Measurements from ENCODE around the gene CTXND1.

CTXND1 gene

DNA sequence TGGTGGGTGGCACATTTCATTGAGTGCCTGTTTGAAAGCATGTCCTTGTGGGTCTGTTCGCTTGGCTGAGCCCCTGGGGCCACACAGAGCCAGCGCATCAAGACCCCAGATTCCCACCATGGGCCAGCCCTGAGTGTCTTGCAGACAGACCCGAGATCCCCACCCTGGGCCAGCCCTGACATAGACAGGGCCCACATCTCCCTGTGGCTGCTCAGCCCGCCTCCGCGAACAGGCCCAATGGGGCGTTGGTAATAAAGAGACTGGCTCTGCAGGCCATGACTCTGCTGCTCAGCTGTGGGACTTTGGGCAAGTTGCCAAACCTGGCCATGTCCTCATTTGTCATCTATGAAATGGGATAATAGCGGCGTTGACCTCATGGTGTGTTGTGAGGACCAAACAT lies 76.6 kb downstream of the CTXND1 start:
- H3K9me3 ChIP-seq (ENCODE audit: control insufficient read depth, insufficient read depth, low read length) = no peaks in the 10 kb centered on the region
- H3K36me3 ChIP-seq (ENCODE audit: insufficient read depth, low read length) = no peaks in the 10 kb centered on the region; the same call in none of the 2 replicates
- no peaks in the 10 kb centered on the region for H3K4me1 ChIP-seq (ENCODE audit: insufficient read depth, low read length)
- H3K9ac ChIP-seq (ENCODE audit: low read depth, low read length) = no peak overlapping the region

- H3K36me3 ChIP-seq (ENCODE audit: insufficient read depth, low read length) = no peaks in the 10 kb centered on the region; the same call in none of the 2 replicates
Observed at GRCh38 chr15:80174017-80174746, 77.8 kb downstream of the CTXND1 start.

GRCh38 chr15:80173022-80173759 lies 78.8 kb downstream of the CTXND1 start:
- Histone ChIP-seq H3K9me3 (ENCODE audit: control insufficient read depth, insufficient read depth, low read length) (no peaks in the 10 kb centered on the region), H3K4me1 (ENCODE audit: insufficient read depth, low read length) (no peaks in the 10 kb centered on the region)

More at GRCh38 chr15:80174017-80174746, 77.8 kb downstream of the CTXND1 start:
- Histone ChIP-seq H3K9ac (ENCODE audit: low read depth, low read length) (no peak overlapping the region), H3K4me1 (ENCODE audit: insufficient read depth, low read length) (no peaks in the 10 kb centered on the region), H3K9me3 (ENCODE audit: control insufficient read depth, insufficient read depth, low read length) (no peaks in the 10 kb centered on the region)

DNA sequence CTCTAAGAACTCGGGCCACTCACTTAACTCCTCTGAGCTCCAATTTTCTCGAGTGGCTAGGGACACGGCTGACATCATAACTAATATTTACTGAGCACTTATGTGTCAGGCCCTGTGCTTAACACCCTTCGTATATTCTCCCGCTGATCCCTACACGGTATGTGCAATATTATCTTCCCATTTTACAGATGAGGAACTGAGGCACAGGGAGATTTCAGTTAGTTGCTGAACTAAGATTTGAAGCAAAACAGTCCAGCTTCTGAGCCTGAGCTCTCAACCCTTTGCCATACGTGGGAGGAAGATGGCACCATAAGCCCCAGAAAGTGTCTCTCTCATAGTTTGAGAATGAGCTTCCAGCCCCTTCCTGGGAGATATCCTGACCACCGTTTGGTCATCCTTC lies 79.6 kb downstream of the CTXND1 start:
- no peak overlapping the region for H3K9ac ChIP-seq (ENCODE audit: low read depth, low read length)
- H3K9me3 ChIP-seq (ENCODE audit: control insufficient read depth, insufficient read depth, low read length) = no peaks in the 10 kb centered on the region
- H3K36me3 ChIP-seq (ENCODE audit: insufficient read depth, low read length) = no peaks in the 10 kb centered on the region; the same call in none of the 2 replicates
- no peaks in the 10 kb centered on the region for H3K4me1 ChIP-seq (ENCODE audit: insufficient read depth, low read length)

More at GRCh38 chr15:80173022-80173759, 78.8 kb downstream of the CTXND1 start:
- no peak overlapping the region for H3K9ac ChIP-seq (ENCODE audit: low read depth, low read length)
- H3K36me3 ChIP-seq (ENCODE audit: insufficient read depth, low read length) = no peaks in the 10 kb centered on the region; the same call in none of the 2 replicates

DNA sequence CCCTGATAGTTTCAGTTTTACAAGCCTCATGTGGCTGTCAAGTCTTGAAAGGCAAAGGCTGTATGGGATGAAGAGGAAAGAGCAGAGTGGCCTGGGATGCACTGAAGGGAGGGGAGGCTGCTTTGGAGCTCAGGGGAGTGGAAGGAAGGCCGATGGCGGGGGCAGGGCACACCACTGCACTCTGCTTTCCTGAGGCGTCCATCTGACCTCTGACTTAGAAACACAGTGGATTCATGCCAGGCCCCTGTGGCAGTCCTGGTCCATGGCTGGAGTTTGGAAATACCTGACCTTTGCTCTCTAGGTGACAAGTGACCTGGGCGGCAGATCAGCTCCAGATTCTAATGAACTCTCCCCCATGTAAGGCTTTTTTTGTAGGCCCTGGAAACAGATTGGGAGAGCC lies 80.2 kb downstream of the CTXND1 start:
- H3K4me1 ChIP-seq (ENCODE audit: insufficient read depth, low read length) = no peaks in the 10 kb centered on the region
- H3K36me3 ChIP-seq (ENCODE audit: insufficient read depth, low read length) = no peaks in the 10 kb centered on the region; the same call in 1 of the 2 replicates
- H3K9ac ChIP-seq (ENCODE audit: low read depth, low read length) = no peak overlapping the region
- no peaks in the 10 kb centered on the region for H3K9me3 ChIP-seq (ENCODE audit: control insufficient read depth, insufficient read depth, low read length)

DNA sequence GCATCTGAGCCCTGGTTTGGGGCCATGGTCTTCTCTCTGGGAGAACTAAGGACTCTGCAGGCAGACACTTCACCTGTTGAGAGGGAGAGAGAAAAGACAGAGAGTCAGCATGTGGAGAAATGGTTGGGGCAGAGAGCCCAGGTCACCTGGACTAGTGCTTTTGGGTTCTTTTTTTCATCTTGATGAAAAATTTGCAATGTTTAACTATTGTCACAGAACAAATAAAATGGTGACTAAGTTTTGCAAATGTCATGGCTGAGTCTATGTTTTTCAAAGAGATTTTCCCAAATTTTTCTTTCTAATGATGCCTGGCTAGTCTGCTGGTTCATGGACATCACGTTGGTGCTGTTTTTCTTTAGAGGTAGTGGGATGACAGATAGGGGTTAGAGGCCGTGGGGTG lies 81.4 kb downstream of the CTXND1 start:
- Histone ChIP-seq H3K36me3 (ENCODE audit: insufficient read depth, low read length) (no peaks in the 10 kb centered on the region), H3K9me3 (ENCODE audit: control insufficient read depth, insufficient read depth, low read length) (no peaks in the 10 kb centered on the region), H3K9ac (ENCODE audit: low read depth, low read length) (no peak overlapping the region), H3K4me1 (ENCODE audit: insufficient read depth, low read length) (no peaks in the 10 kb centered on the region)

DNA sequence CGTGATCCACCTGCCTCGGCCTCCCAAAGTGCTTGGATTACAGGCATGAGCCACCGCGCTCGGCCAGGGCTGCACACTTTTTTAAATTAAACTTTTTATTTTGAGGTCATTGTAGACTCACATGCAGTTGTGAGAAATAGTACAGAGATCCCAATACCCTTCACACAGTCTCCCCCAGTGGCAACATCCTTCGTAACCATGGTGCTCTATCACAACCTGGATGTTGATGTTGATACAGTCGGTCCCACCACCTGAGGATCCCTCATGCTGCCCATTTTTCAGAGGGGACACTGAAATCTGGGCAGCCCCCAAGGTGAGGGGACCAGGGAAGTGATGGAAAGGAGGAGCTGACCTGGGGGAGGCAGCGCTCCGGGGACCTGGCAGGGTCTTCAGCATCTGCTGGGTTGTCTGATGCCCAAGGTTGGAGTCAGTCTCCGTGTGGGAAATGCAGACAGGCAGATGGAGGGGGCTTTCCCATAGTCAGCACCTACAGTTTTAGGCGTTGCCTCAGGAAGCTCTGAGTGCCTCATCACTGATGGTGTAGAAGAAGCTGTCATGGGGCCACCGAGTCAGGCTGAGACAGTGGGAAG lies 82.2 kb downstream of the CTXND1 start:
- no peaks in the 10 kb centered on the region for H3K4me1 ChIP-seq (ENCODE audit: insufficient read depth, low read length)
- H3K36me3 ChIP-seq (ENCODE audit: insufficient read depth, low read length) = no peaks in the 10 kb centered on the region
- no peak overlapping the region for H3K9ac ChIP-seq (ENCODE audit: low read depth, low read length)
- H3K9me3 ChIP-seq (ENCODE audit: control insufficient read depth, insufficient read depth, low read length) = no peaks in the 10 kb centered on the region

DNA sequence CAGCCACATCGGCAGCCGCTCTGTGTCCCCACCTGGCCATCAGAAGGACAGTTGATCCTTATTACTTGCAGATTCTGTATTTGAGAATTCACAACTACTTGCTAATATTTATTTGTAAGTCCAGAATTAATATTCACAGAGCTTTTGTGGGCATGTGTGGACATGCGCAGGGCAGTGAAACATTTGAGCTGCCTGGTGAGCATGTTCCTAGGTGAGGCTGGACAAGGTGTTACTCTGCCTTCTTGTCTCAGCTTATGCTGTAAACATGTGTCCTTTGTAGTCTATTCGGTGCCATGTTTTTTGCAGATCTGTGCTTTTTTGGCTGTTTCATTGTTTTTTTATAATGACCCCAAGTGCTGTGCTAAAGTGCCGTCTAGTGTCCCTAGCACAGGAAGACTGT lies 83.6 kb downstream of the CTXND1 start:
- Histone ChIP-seq H3K36me3 (ENCODE audit: insufficient read depth, low read length) (peaks cover 4% of the 10 kb centered on the region; the same call in 1 of the 2 replicates), H3K9me3 (ENCODE audit: control insufficient read depth, insufficient read depth, low read length) (no peaks in the 10 kb centered on the region), H3K9ac (ENCODE audit: low read depth, low read length) (no peak overlapping the region), H3K4me1 (ENCODE audit: insufficient read depth, low read length) (no peaks in the 10 kb centered on the region)

DNA sequence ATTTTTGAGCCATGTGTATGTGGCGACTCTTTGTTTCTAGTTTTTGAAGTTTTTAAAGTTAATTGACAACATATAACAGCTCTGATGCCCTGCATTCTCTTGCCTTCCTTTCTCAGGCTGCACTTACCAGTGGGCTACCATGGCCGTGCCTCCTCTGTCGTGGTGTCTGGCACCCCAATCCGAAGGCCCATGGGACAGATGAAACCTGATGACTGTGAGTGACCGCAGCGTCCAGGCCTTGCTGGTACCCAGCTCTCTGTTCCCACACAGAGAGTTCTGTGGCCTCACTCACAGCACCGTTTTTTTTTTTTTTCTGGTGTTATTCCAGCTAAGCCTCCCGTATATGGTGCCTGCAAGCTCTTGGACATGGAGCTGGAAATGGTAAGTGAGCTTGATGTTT lies 84.1 kb downstream of the CTXND1 start:
- H3K36me3 ChIP-seq (ENCODE audit: insufficient read depth, low read length) = peaks cover 4% of the 10 kb centered on the region; the same call in 1 of the 2 replicates
- H3K4me1 ChIP-seq (ENCODE audit: insufficient read depth, low read length) = no peaks in the 10 kb centered on the region
- H3K9ac ChIP-seq (ENCODE audit: low read depth, low read length) = no peak overlapping the region
- no peaks in the 10 kb centered on the region for H3K9me3 ChIP-seq (ENCODE audit: control insufficient read depth, insufficient read depth, low read length)

- Histone ChIP-seq H3K4me1 (ENCODE audit: insufficient read depth, low read length) (peaks cover 10% of the 10 kb centered on the region; the same call in 1 of the 2 replicates), H3K9ac (ENCODE audit: low read depth, low read length) (no peak overlapping the region), H3K36me3 (ENCODE audit: insufficient read depth, low read length) (peaks cover 4% of the 10 kb centered on the region; the same call in 1 of the 2 replicates), H3K9me3 (ENCODE audit: control insufficient read depth, insufficient read depth, low read length) (no peaks in the 10 kb centered on the region)
Observed at GRCh38 chr15:80163897-80164296, 88.1 kb downstream of the CTXND1 start.

DNA sequence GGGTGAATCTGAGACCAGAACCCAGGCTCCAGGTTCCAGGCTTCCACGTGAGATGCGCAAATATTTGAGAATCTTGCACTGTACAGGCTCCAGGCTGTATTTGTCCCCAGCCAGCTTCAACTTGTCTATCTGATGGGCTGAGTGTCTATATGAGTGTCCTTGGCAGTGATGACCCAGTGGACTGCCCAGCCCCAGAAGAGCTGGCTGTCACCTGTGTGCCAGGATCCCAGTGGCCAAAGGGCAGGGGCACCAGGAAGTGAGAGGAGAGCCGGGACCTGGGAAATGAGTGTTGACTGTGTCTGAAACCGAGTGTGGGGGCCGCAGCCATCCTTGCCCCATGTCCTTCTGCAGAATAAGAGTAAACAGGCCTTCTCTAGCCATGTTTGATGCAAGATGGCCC lies 88.8 kb downstream of the CTXND1 start:
- H3K9ac ChIP-seq (ENCODE audit: low read depth, low read length) = no peak overlapping the region
- H3K4me1 ChIP-seq (ENCODE audit: insufficient read depth, low read length) = peaks cover 10% of the 10 kb centered on the region; the same call in 1 of the 2 replicates
- no peaks in the 10 kb centered on the region for H3K9me3 ChIP-seq (ENCODE audit: control insufficient read depth, insufficient read depth, low read length)
- peaks cover 4% of the 10 kb centered on the region; the same call in 1 of the 2 replicates for H3K36me3 ChIP-seq (ENCODE audit: insufficient read depth, low read length)

DNA sequence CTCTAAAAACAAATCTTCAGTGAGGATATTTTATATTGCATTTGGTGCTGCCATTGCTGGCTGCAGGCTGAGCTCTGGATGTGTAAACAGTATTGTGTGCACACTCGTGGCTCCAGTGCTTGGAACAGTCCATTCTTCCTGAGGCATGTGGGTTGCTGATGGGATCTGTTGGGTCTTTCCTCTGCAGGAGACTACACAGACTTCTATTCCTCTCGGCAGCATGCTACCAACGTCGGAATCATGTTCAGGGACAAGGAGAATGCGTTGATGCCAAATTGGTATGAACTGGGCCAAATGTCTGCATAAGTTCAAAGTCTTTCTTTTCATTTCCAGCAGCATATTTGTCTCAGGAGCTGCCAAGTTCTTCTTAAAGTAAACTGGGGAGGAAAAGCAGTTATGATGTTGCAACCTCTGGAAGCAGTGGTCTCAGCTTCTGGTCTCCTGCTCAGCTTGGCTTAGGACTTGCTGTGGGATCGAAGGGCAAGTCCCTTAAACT lies 89.9 kb downstream of the CTXND1 start:
- no peaks in the 10 kb centered on the region for H3K9me3 ChIP-seq (ENCODE audit: control insufficient read depth, insufficient read depth, low read length)
- H3K36me3 ChIP-seq (ENCODE audit: insufficient read depth, low read length) = peaks cover 4% of the 10 kb centered on the region; the same call in 1 of the 2 replicates
- no peak overlapping the region for H3K9ac ChIP-seq (ENCODE audit: low read depth, low read length)
- H3K4me1 ChIP-seq (ENCODE audit: insufficient read depth, low read length) = peaks cover 10% of the 10 kb centered on the region; the same call in 1 of the 2 replicates

- H3K36me3 ChIP-seq (ENCODE audit: insufficient read depth, low read length) = peaks cover 4% of the 10 kb centered on the region; the same call in 1 of the 2 replicates
- H3K9ac ChIP-seq (ENCODE audit: low read depth, low read length) = no peak overlapping the region
- peaks cover 10% of the 10 kb centered on the region; the same call in 1 of the 2 replicates for H3K4me1 ChIP-seq (ENCODE audit: insufficient read depth, low read length)
- no peaks in the 10 kb centered on the region for H3K9me3 ChIP-seq (ENCODE audit: control insufficient read depth, insufficient read depth, low read length)
Observed at GRCh38 chr15:80161468-80162016, 90.5 kb downstream of the CTXND1 start.

DNA sequence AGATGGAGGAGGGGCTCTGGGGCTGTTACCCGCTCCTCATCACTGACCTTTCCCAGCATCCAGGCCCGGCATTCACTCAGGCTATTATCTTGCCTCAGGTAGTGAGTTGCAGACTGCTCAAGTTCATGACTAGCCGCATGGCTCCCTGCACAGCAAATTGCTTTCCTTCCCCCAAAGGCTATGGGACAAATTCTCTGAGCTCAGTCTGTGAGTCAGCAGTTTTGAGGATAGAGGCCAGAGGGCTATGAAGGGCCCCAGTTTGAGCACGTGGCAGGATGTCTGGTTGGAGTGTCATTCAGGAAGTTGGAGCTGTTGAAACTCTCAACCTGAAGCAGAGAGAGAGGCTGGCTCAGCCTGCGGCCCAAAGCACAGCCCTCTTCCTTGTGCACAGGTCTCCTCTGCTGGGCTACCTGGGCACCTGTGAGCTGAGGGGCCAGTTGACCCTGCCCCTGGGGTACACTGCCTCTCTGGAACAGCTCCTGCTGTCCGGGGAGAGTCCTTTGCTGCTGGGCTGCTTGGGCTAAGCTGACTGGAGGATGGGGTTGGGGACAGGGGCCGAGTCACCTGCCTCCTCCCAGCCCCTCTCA lies 91.3 kb downstream of the CTXND1 start:
- H3K36me3 ChIP-seq (ENCODE audit: insufficient read depth, low read length) = peaks cover 4% of the 10 kb centered on the region; the same call in 1 of the 2 replicates
- no peaks in the 10 kb centered on the region for H3K9me3 ChIP-seq (ENCODE audit: control insufficient read depth, insufficient read depth, low read length)
- H3K4me1 ChIP-seq (ENCODE audit: insufficient read depth, low read length) = peaks cover 10% of the 10 kb centered on the region; the same call in 1 of the 2 replicates
- H3K9ac ChIP-seq (ENCODE audit: low read depth, low read length) = no peak overlapping the region

All from ES-I3 (cell line).